Ectodermal cell (in vitro differentiated cells): ENCODE data around the gene SPEG.

ENCODE experiments used
- H3K27ac ChIP-seq: 2 replicates; pipeline ENCODE4 v1.7.0; 2013; ENCODE audit warnings: mild to moderate bottlenecking, low read depth, low read length; ENCODE audit not compliant: insufficient read depth, poor library complexity, severe bottlenecking
- H3K27me3 ChIP-seq: 2 replicates; pipeline ENCODE4 v1.7.0; 2013; ENCODE audit warnings: mild to moderate bottlenecking, low read length; ENCODE audit not compliant: insufficient read depth, control insufficient read depth, poor library complexity, severe bottlenecking
- H3K36me3 ChIP-seq: one replicate; pipeline ENCODE4 v1.7.0; 2013; ENCODE audit warnings: low read length; ENCODE audit not compliant: control insufficient read depth, insufficient read depth
- H3K4me1 ChIP-seq: one replicate; pipeline ENCODE4 v1.7.0; 2013; ENCODE audit warnings: low read length; ENCODE audit not compliant: control insufficient read depth, insufficient read depth
- H3K4me3 ChIP-seq: 2 replicates; pipeline ENCODE4 v1.7.0; 2013; ENCODE audit warnings: low read depth, low read length, control low read depth; ENCODE audit not compliant: insufficient read depth
- H3K9me3 ChIP-seq: 2 replicates; pipeline ENCODE4 v1.7.0; 2013; ENCODE audit warnings: mild to moderate bottlenecking, low read length, moderate library complexity; ENCODE audit not compliant: control insufficient read depth
- WGBS, 2 experiments: methylation state at CpG; one replicate each; pipeline ENCODE4 v1.1.7; 2013; ENCODE audit warnings: missing lambda C conversion rate in 2 of 2; 5-methylcytosine and 5-hydroxymethylcytosine counted together

Gene SPEG

GRCh38 chr2:219539926-219540678 lies 105.5 kb downstream of the SPEG start:
- Histone ChIP-seq H3K9me3 (no peaks in the 10 kb centered on the region), H3K4me3 (no peak overlapping the region), H3K27me3 (peaks cover 29% of the 10 kb centered on the region), H3K36me3 (no peaks in the 10 kb centered on the region), H3K27ac (no peak overlapping the region), H3K4me1 (peaks cover 25% of the 10 kb centered on the region)
- WGBS, 2 experiments, result 95% methylated on average over 46 of the region's 46 CpGs

- H3K4me1 ChIP-seq, result peaks cover 25% of the 10 kb centered on the region
- 93 to 95% methylated on average over 12 of the region's 12 CpGs for WGBS, 2 experiments
- H3K4me3 ChIP-seq, result no peak overlapping the region
- H3K27ac ChIP-seq, result no peak overlapping the region
- peaks cover 34% of the 10 kb centered on the region for H3K27me3 ChIP-seq
- no peaks in the 10 kb centered on the region for H3K36me3 ChIP-seq
- no peaks in the 10 kb centered on the region for H3K9me3 ChIP-seq
Observed at GRCh38 chr2:219540784-219541504, 106.3 kb downstream of the SPEG start.

- Histone ChIP-seq H3K4me3 (peak overlapping the region; percentile 43), H3K27me3 (peaks cover 34% of the 10 kb centered on the region), H3K36me3 (no peaks in the 10 kb centered on the region), H3K27ac (no peak overlapping the region), H3K9me3 (no peaks in the 10 kb centered on the region), H3K4me1 (peaks cover 25% of the 10 kb centered on the region)
- WGBS, 2 experiments, result 4 to 5% methylated on average over 48 of the region's 48 CpGs
Observed at GRCh38 chr2:219541611-219542180, 107.1 kb downstream of the SPEG start.

- Histone ChIP-seq H3K4me1 (peaks cover 23% of the 10 kb centered on the region), H3K27me3 (peaks cover 34% of the 10 kb centered on the region), H3K4me3 (peak overlapping the region; percentile 80), H3K36me3 (no peaks in the 10 kb centered on the region), H3K9me3 (no peaks in the 10 kb centered on the region), H3K27ac (peak overlapping the region; percentile 36)
- 1% methylated on average over 66 of the region's 66 CpGs for WGBS, 2 experiments
Observed at GRCh38 chr2:219542931-219543595, 108.4 kb downstream of the SPEG start.

GRCh38 chr2:219543596-219544358 lies 109.1 kb downstream of the SPEG start, which contains the start of the genes CHPF and TMEM198:
Gene CHPF (minus strand): TSS chr2:219543809. CDS start chr2:219543538, 271 bp downstream.
Gene TMEM198 (plus strand): TSS chr2:219544028. CDS start chr2:219544728, 700 bp downstream.
- peaks cover 16% of the 10 kb centered on the region for H3K4me1 ChIP-seq
- H3K27me3 ChIP-seq, result peaks cover 34% of the 10 kb centered on the region
- H3K36me3 ChIP-seq, result no peaks in the 10 kb centered on the region
- no peaks in the 10 kb centered on the region for H3K9me3 ChIP-seq
- H3K27ac ChIP-seq, result peak within 1 kb of the TSS; percentile 36
- WGBS, 2 experiments, result 0 to 1% methylated on average over 75 of the region's 75 CpGs
- H3K4me3 ChIP-seq, result peak within 1 kb of the TSS; percentile 80

- peaks cover 12% of the 10 kb centered on the region for H3K4me1 ChIP-seq
- H3K4me3 ChIP-seq, result peak overlapping the region; percentile 80
- no peaks in the 10 kb centered on the region for H3K36me3 ChIP-seq
- WGBS, 2 experiments, result 63 to 64% methylated on average over 9 of the region's 9 CpGs
- H3K27me3 ChIP-seq, result peaks cover 34% of the 10 kb centered on the region
- H3K27ac ChIP-seq, result no peak overlapping the region
- no peaks in the 10 kb centered on the region for H3K9me3 ChIP-seq
Observed at GRCh38 chr2:219544567-219544966, 109.9 kb downstream of the SPEG start.

- H3K4me3 ChIP-seq, result no peak overlapping the region
- WGBS, 2 experiments, result 90 to 92% methylated on average over 3 of the region's 3 CpGs
Observed at GRCh38 chr2:219545295-219545942, 110.8 kb downstream of the SPEG start.

GRCh38 chr2:219545943-219546352 lies 111.3 kb downstream of the SPEG start:
- Histone ChIP-seq H3K4me1 (peaks cover 14% of the 10 kb centered on the region), H3K27ac (no peak overlapping the region), H3K27me3 (peaks cover 43% of the 10 kb centered on the region), H3K36me3 (no peaks in the 10 kb centered on the region), H3K4me3 (no peak overlapping the region), H3K9me3 (no peaks in the 10 kb centered on the region)
- WGBS, 2 experiments, result 74 to 75% methylated on average over 4 of the region's 4 CpGs

More at GRCh38 chr2:219545295-219545942, 110.8 kb downstream of the SPEG start:
- no peaks in the 10 kb centered on the region for H3K36me3 ChIP-seq
- no peaks in the 10 kb centered on the region for H3K9me3 ChIP-seq
- H3K27ac ChIP-seq, result no peak overlapping the region
- peaks cover 37% of the 10 kb centered on the region for H3K27me3 ChIP-seq
- H3K4me1 ChIP-seq, result peaks cover 12% of the 10 kb centered on the region

- WGBS, 2 experiments, result 94 to 95% methylated on average over 26 of the region's 26 CpGs
- peaks cover 23% of the 10 kb centered on the region for H3K4me1 ChIP-seq
- no peak overlapping the region for H3K4me3 ChIP-seq
- H3K36me3 ChIP-seq, result no peaks in the 10 kb centered on the region
- H3K27ac ChIP-seq, result no peak overlapping the region
- no peaks in the 10 kb centered on the region for H3K9me3 ChIP-seq
- peaks cover 48% of the 10 kb centered on the region for H3K27me3 ChIP-seq
Observed at GRCh38 chr2:219547621-219548020, 113.0 kb downstream of the SPEG start.
